Measurements from ENCODE around the gene SIGLEC10. TPM values are rescaled to one million over a fixed set of nuclear protein-coding genes. Genes with fewer than 3 reads are reported as not detected.

The SIGLEC10 gene
- total and polyA plus RNA-seq, 2 donors from 2014 or later, result 0.34 to 33.8 TPM

GRCh38 chr19:51440052-51440451 lies 22.6 kb upstream of the SIGLEC10 start:
- no peak for FAIRE-seq
- Histone ChIP-seq H3K4me3 (ENCODE audit: low read length in 3 of 3) (no peak overlapping the region), H3K9me3 (ENCODE audit: control insufficient read depth in 2 of 3, insufficient read depth in 1 of 3, low read length in 3 of 3) (no peaks in the 10 kb centered on the region), H3K36me3 (ENCODE audit: control insufficient read depth in 2 of 3, insufficient read depth in 3 of 3, low read length in 3 of 3) (no peaks in the 10 kb centered on the region), H3K9ac (ENCODE audit: low read length in 3 of 3) (no peak overlapping the region), H3K4me1 (ENCODE audit: control insufficient read depth in 2 of 3, insufficient read depth in 2 of 3, low read depth in 1 of 3, low read length in 3 of 3) (no peaks in the 10 kb centered on the region), H3K27me3 (ENCODE audit: control insufficient read depth, insufficient read depth, low read length) (no peaks in the 10 kb centered on the region), H3K27ac (ENCODE audit: low read depth in 2 of 2, low read length in 2 of 2) (no peak overlapping the region)
- intact Hi-C loops (cut with DNase I), result no loop called here
- peak in 1 of 5 donors; percentile 17 for DNase-seq
- TF ChIP-seq CTCF (IDR thresholded peaks at IDR 0.05; ENCODE audit: borderline replicate concordance, extremely low read depth, insufficient read depth), result no peak

GRCh38 chr19:51439021-51439465 lies 21.6 kb upstream of the SIGLEC10 start:
- no peaks in the 10 kb centered on the region for H3K9me3 ChIP-seq (ENCODE audit: control insufficient read depth in 2 of 3, insufficient read depth in 1 of 3, low read length in 3 of 3)
- DNase-seq (peak in 2 of 5 donors; percentile 1 to 41), FAIRE-seq (no peak)
- H3K27ac ChIP-seq (ENCODE audit: low read depth in 2 of 2, low read length in 2 of 2), result no peak overlapping the region
- intact Hi-C loops (cut with DNase I), result no loop called here
- H3K27me3 ChIP-seq (ENCODE audit: control insufficient read depth, insufficient read depth, low read length), result no peaks in the 10 kb centered on the region
- H3K4me3 ChIP-seq (ENCODE audit: low read length in 3 of 3), result no peak overlapping the region
- TF ChIP-seq CTCF (IDR thresholded peaks at IDR 0.05; ENCODE audit: borderline replicate concordance, extremely low read depth, insufficient read depth), result no peak
- no peaks in the 10 kb centered on the region for H3K36me3 ChIP-seq (ENCODE audit: control insufficient read depth in 2 of 3, insufficient read depth in 3 of 3, low read length in 3 of 3)
- H3K9ac ChIP-seq (ENCODE audit: low read length in 3 of 3), result no peak overlapping the region
- no peaks in the 10 kb centered on the region for H3K4me1 ChIP-seq (ENCODE audit: control insufficient read depth in 2 of 3, insufficient read depth in 2 of 3, low read depth in 1 of 3, low read length in 3 of 3)

GRCh38 chr19:51434456-51434855 lies 17.0 kb upstream of the SIGLEC10 start:
- FAIRE-seq (no peak), DNase-seq (no peak)
- no peaks in the 10 kb centered on the region for H3K4me1 ChIP-seq (ENCODE audit: control insufficient read depth in 2 of 3, insufficient read depth in 2 of 3, low read depth in 1 of 3, low read length in 3 of 3)
- H3K36me3 ChIP-seq (ENCODE audit: control insufficient read depth in 2 of 3, insufficient read depth in 3 of 3, low read length in 3 of 3), result no peaks in the 10 kb centered on the region
- no peaks in the 10 kb centered on the region for H3K27me3 ChIP-seq (ENCODE audit: control insufficient read depth, insufficient read depth, low read length)
- no peak overlapping the region for H3K27ac ChIP-seq (ENCODE audit: low read depth in 2 of 2, low read length in 2 of 2)
- no peak for TF ChIP-seq CTCF (IDR thresholded peaks at IDR 0.05; ENCODE audit: borderline replicate concordance, extremely low read depth, insufficient read depth)
- H3K4me3 ChIP-seq (ENCODE audit: low read length in 3 of 3), result no peak overlapping the region
- H3K9me3 ChIP-seq (ENCODE audit: control insufficient read depth in 2 of 3, insufficient read depth in 1 of 3, low read length in 3 of 3), result no peaks in the 10 kb centered on the region
- intact Hi-C loops (cut with DNase I), result no loop called here
- H3K9ac ChIP-seq (ENCODE audit: low read length in 3 of 3), result no peak overlapping the region

GRCh38 chr19:51433043-51433442 lies 15.6 kb upstream of the SIGLEC10 start:
- Histone ChIP-seq H3K36me3 (ENCODE audit: control insufficient read depth in 2 of 3, insufficient read depth in 3 of 3, low read length in 3 of 3) (no peaks in the 10 kb centered on the region), H3K9me3 (ENCODE audit: control insufficient read depth in 2 of 3, insufficient read depth in 1 of 3, low read length in 3 of 3) (no peaks in the 10 kb centered on the region), H3K27ac (ENCODE audit: low read depth in 2 of 2, low read length in 2 of 2) (no peak overlapping the region), H3K4me3 (ENCODE audit: low read length in 3 of 3) (no peak overlapping the region), H3K9ac (ENCODE audit: low read length in 3 of 3) (no peak overlapping the region), H3K27me3 (ENCODE audit: control insufficient read depth, insufficient read depth, low read length) (no peaks in the 10 kb centered on the region), H3K4me1 (ENCODE audit: control insufficient read depth in 2 of 3, insufficient read depth in 2 of 3, low read depth in 1 of 3, low read length in 3 of 3) (no peaks in the 10 kb centered on the region)
- intact Hi-C loops (cut with DNase I), result no loop called here
- no peak for FAIRE-seq
- TF ChIP-seq CTCF (IDR thresholded peaks at IDR 0.05; ENCODE audit: borderline replicate concordance, extremely low read depth, insufficient read depth), result no peak
- DNase-seq, result peak in 1 of 5 donors; percentile 0
